Activated T-cell treated with anti-CD3 and anti-CD28 coated beads, Interleukin-2, amount 50 U/mL, for 4 hours (primary cell): Measurements from ENCODE around the gene FAM163B. TPM values are rescaled to one million over a fixed set of nuclear protein-coding genes. Genes with fewer than 3 reads are reported as not detected.

Experiments used
- ATAC-seq, 2 donors: fragments of 200-7000 bp; cut with Tn5 transposase; one replicate each; pipeline ENCODE4 v1.10.0; 2021
- DNase-seq: peaks from one replicate; pipeline ENCODE4 v3.0.0-alpha.2; 2020
- H3K27me3 Mint-ChIP-seq: one replicate; pipeline ENCODE4 v1.8.0; 2021; ENCODE audit warnings: low read depth, mixed read lengths
- H3K36me3 Mint-ChIP-seq: one replicate; pipeline ENCODE4 v1.8.0; 2022; ENCODE audit warnings: mixed read lengths; ENCODE audit not compliant: insufficient read depth
- H3K4me1 Mint-ChIP-seq: one replicate; pipeline ENCODE4 v1.8.0; 2021; ENCODE audit warnings: low read depth, mixed read lengths
- H3K4me3 Mint-ChIP-seq: one replicate; pipeline ENCODE4 v1.8.0; 2021; ENCODE audit warnings: mild to moderate bottlenecking, moderate library complexity, mixed read lengths
- H3K9me3 Mint-ChIP-seq: one replicate; pipeline ENCODE4 v1.8.0; 2021; ENCODE audit warnings: mixed read lengths
- total RNA-seq, 3 donors: library from RNA; stranded (reverse); gene quantifications; one replicate each; pipeline ENCODE4 v1.2.1, GENCODE V29; 2021

Gene FAM163B
- total RNA-seq, 3 donors from 2014 or later: not detected

DNA sequence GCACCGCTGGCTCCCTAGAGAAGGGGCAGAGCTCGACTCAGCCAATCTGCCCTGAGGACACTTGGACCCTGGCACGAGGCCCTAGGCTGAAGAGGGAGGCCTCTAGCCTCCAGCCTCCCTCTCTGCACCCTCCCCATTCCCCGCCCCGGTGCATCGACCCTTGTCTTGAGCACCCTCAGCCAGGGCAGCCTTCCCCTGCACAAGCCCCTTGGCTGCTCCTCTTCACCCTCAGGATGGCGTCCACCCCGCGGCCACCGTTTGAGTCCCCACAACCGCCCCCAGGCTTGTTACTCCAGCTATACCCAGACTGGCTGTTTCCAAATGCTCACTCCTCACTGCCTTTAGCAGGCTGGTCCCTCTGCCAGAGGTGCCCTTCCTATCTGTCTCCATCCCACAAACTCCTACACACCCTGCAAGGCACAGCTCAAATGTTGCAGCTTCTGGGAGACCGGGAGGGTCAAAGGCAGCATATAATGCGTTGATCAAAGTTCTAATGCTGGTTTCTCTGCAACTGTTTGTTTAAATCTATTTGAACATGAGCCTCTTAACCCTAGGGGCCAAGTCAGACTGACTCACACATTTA, 6.5 kb upstream of the FAM163B start:
- ATAC-seq (no peak), DNase-seq (no peak)
- Mint-ChIP-seq H3K36me3 (no peaks in the 10 kb centered on the region), H3K27me3 (peaks cover 15% of the 10 kb centered on the region), H3K9me3 (no peaks in the 10 kb centered on the region), H3K4me3 (no peak overlapping the region), H3K4me1 (peaks cover 16% of the 10 kb centered on the region)

DNA sequence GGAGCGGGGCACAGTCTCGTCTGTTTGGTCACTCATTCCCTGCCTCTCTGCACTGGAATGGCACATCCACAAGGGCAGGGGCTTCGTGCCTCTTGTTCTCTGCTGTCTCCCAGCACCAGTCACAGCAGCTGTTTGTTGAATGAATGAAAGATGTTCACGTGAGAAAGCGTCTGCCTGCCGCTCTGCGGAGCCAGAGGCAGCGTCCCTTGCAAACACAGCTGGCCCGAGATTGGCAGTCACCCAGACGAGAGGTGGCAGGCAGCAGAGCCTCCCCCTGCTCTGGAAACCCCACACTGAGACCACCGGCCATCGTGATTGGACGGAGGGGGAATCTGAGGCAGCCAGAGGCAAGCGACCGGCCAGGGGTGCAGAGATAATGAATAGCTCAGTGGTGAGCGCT, 6.0 kb upstream of the FAM163B start:
- Mint-ChIP-seq H3K9me3 (no peaks in the 10 kb centered on the region), H3K4me1 (peaks cover 12% of the 10 kb centered on the region)

DNA sequence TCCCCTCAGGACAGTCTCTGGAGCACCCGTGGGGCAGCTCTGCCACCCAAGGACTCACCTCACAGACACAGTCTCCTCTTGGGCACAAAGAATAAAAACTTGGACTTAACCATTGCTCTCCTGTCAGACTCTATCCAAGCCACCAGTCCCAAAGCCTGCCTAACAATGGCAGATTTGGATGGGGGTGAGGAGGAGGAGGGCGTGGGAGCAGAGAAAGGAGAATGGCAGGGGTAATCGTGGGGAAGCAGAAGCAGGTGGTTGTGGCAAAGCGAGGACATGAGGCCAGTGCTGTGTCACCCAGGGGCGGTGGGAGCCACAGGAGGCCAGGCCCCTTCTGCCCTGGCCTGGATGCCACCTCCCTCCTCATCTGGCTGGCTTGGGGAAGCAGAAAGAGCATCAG, 5.5 kb upstream of the FAM163B start:
- no peak for ATAC-seq
- H3K27me3 Mint-ChIP-seq: peaks cover 25% of the 10 kb centered on the region
- H3K4me1 Mint-ChIP-seq: peaks cover 7% of the 10 kb centered on the region
- DNase-seq: no peak
- no peaks in the 10 kb centered on the region for H3K9me3 Mint-ChIP-seq
- H3K36me3 Mint-ChIP-seq: no peaks in the 10 kb centered on the region
- no peak overlapping the region for H3K4me3 Mint-ChIP-seq

More for the DNA sequence above, 6.0 kb upstream of the FAM163B start:
- H3K27me3 Mint-ChIP-seq: peaks cover 20% of the 10 kb centered on the region
- DNase-seq (no peak), ATAC-seq (no peak)
- H3K4me3 Mint-ChIP-seq: no peak overlapping the region
- no peaks in the 10 kb centered on the region for H3K36me3 Mint-ChIP-seq

DNA sequence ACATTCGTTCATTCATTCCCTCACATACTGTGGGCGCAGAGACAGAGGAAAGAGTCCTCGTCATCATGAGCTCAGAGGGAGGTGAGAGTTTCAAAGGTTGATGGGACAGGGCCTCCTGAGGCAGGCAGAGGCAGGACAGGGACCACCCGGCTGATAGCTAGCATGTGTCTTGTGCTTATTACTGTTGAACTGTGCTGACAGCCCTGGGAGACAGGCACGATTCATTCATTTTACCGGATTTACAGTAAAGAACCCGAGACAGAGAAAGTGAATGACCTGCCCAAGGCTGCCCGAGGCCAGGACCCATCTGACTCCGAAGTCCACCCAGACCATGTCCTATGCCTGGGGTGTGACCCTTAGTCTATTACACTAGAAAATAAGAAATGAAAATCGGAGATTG, 4.9 kb upstream of the FAM163B start:
- Mint-ChIP-seq H3K4me1 (peaks cover 3% of the 10 kb centered on the region), H3K36me3 (no peaks in the 10 kb centered on the region), H3K27me3 (peaks cover 28% of the 10 kb centered on the region), H3K4me3 (no peak overlapping the region), H3K9me3 (no peaks in the 10 kb centered on the region)
- ATAC-seq: no peak
- DNase-seq: no peak

DNA sequence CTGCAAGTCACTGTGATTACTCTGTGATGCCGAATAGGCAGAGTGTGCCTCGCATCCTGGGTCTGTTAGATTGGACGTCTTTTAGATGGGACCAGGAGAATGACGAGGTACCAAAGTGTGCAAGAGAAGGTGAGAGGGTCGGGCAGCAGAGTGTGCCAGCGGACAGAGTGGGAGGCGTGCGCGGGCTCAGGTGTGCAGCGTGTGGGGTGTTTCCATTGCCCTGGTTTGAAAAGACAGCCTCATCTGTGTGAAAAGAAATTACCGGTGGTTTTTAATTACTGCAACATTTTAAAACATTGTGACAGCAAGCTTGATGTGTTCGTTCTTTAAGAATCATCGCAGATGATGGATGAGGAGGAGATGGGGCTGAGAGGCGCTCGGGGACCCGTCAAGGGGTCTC, 4.2 kb upstream of the FAM163B start:
- Mint-ChIP-seq H3K4me3 (no peak overlapping the region), H3K27me3 (peaks cover 31% of the 10 kb centered on the region), H3K36me3 (no peaks in the 10 kb centered on the region), H3K9me3 (no peaks in the 10 kb centered on the region), H3K4me1 (no peaks in the 10 kb centered on the region)
- no peak for ATAC-seq
- no peak for DNase-seq

DNA sequence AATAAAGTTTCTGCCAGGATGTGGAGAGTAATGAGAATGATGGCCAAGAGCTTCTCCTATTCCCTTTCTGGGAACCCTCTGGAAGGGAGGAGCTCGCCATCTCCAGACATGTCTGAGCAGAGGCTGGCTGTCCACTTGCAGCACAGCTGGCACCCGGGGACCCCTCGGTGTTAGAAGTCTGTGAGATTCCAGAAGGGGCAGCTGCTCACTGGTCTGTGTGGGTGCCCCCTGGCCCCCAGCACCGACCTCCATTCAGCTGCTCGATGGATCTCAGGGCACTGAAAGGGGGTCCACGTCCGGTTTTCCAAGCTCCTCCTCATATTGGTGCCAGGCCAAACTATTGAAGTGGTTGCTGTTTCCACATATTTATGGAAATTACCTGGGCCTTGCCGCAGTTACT, 3.6 kb upstream of the FAM163B start:
- H3K27me3 Mint-ChIP-seq: peaks cover 38% of the 10 kb centered on the region
- H3K9me3 Mint-ChIP-seq: no peaks in the 10 kb centered on the region
- no peak for ATAC-seq
- peaks cover 4% of the 10 kb centered on the region for H3K4me1 Mint-ChIP-seq
- H3K36me3 Mint-ChIP-seq: no peaks in the 10 kb centered on the region
- H3K4me3 Mint-ChIP-seq: no peak overlapping the region
- no peak for DNase-seq

DNA sequence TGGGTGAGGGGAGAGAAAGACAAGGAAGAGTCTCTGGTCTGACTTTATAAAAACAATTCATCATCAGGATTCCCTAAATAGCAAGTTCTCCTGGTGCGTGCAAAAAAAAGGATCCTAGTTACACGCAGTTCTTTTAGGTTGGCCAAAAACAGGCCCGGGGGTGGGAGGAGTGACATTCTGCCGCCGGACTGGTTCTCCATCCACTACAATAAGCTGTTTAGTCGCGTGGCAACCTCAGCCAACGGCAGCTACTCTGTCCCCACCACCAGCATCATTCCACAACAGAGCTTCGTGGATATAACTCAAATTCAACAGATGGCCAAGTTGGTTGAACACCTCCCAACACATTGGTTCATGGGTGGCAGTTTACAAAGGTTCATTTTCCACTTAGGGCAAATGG, 2.9 kb upstream of the FAM163B start:
- Mint-ChIP-seq H3K36me3 (no peaks in the 10 kb centered on the region), H3K9me3 (no peaks in the 10 kb centered on the region), H3K27me3 (peaks cover 44% of the 10 kb centered on the region), H3K4me1 (peaks cover 4% of the 10 kb centered on the region), H3K4me3 (no peak overlapping the region)
- ATAC-seq (no peak), DNase-seq (no peak)

DNA sequence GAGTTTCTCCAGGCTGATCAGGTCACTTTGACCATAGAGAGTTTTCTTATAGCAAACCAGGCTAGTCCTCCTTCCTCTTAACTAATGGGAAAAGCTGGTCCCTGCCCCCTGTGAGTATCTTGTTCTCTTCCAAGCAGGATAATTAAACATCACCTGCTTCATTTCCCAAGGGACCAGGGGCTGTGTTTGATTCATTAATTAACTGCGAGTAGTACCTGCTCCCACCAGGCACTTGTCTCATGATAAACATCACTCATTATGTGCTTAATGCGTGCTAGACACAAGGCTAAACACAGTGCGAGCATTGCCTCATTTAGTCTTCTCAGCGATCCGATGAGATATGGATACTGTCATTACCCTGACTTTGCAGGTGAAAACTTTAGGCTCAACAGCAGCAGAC, 1.7 kb upstream of the FAM163B start:
- Mint-ChIP-seq H3K27me3 (peaks cover 51% of the 10 kb centered on the region), H3K4me3 (no peak overlapping the region), H3K4me1 (peaks cover 4% of the 10 kb centered on the region), H3K36me3 (no peaks in the 10 kb centered on the region), H3K9me3 (no peaks in the 10 kb centered on the region)
- DNase-seq (no peak), ATAC-seq (no peak)

DNA sequence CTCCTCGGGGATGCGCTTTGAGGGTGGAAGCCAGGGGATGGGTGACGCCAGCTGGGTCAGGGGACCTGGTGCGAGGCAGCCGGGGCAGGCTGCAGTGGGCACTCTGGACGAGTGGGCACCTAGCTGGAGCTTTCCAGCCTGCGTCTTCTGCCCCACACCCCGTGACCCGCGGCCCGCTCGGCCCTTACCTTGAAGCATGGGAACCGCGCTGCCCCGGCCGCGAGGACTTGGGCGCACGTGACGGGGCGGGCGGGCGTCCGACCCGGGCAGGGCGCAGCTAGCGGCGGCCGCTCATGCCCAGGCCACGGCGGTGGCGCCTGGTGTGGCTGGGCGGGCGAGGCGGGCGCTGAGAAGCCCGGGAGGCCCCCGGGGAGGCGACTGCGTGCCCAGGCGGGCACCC, 300 bp downstream of the FAM163B start:
- Mint-ChIP-seq H3K27me3 (peaks cover 54% of the 10 kb centered on the region), H3K4me3 (no peak overlapping the region)

DNA sequence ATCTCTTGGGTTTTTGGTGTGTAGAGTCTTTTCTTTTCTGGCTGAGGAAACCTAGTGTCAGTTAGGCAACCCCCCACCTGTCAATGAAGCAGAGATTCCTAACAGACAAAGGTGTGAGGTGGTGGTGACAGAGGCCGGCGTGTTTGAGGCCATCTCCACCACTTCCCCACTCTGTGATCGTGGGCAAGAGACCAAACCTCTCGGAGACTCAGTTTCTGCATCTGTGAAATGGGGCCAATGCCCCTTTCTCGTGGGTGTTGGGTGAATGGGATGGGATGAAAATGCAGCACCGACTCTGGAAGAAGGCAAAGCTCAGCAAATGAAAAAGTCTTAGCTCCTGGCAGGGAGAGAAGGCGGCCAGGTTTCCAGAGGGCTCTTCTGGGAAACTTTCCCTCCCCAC, 807 bp downstream of the FAM163B start:
- peaks cover 12% of the 10 kb centered on the region for H3K4me1 Mint-ChIP-seq
- ATAC-seq: no peak
- no peaks in the 10 kb centered on the region for H3K9me3 Mint-ChIP-seq
- no peak overlapping the region for H3K4me3 Mint-ChIP-seq
- DNase-seq: no peak
- no peaks in the 10 kb centered on the region for H3K36me3 Mint-ChIP-seq
- peaks cover 54% of the 10 kb centered on the region for H3K27me3 Mint-ChIP-seq

More for the DNA sequence above, 300 bp downstream of the FAM163B start:
- no peaks in the 10 kb centered on the region for H3K9me3 Mint-ChIP-seq
- no peaks in the 10 kb centered on the region for H3K36me3 Mint-ChIP-seq
- ATAC-seq (peak in 1 of 2 donors; percentile 15), DNase-seq (no peak)
- H3K4me1 Mint-ChIP-seq: peaks cover 12% of the 10 kb centered on the region

DNA sequence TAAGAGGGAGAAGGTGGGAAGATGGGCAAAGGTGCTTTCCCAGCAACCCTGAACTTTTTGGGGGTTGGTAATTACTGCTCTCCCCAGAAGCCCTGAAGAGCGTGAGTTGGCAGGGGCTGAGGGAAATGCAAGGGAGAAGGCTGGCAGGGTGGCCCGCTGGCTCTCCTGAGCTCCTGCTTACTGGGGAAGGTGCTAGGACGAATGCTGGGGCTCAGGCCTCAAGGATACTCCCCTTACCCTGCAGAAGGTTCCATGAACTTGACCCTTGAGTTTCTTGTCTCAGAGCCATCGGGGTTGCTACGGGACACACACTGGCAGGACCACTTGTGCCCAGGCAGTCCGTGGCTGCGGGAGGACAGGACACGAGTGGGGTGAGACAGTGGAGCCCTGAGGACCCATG, 1.2 kb downstream of the FAM163B start:
- no peak for ATAC-seq
- no peak overlapping the region for H3K4me3 Mint-ChIP-seq
- peaks cover 54% of the 10 kb centered on the region for H3K27me3 Mint-ChIP-seq
- H3K4me1 Mint-ChIP-seq: peaks cover 12% of the 10 kb centered on the region
- H3K9me3 Mint-ChIP-seq: no peaks in the 10 kb centered on the region
- H3K36me3 Mint-ChIP-seq: no peaks in the 10 kb centered on the region
- DNase-seq: no peak

DNA sequence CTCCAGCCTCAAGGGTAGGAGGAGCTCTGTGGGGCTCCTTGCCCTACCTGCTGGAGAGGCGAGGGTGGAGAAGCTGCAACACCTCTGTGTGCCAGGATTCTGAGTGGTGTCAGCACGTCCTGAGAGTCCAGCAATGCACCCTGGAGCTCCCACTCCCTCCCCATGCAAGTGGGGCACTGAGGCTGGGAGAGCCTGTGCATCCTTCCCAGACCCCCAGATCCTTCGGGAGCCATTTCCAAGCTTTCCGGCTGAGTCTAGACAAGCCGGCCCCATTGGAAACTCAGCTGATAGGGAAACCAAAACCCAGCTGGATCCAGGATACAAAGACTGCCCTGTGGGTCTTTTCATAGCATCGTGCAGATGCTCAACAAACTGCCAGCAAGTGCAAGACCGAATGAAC, 1.8 kb downstream of the FAM163B start:
- Mint-ChIP-seq H3K9me3 (no peaks in the 10 kb centered on the region), H3K4me1 (peaks cover 12% of the 10 kb centered on the region), H3K4me3 (no peak overlapping the region), H3K36me3 (no peaks in the 10 kb centered on the region), H3K27me3 (peaks cover 54% of the 10 kb centered on the region)
- DNase-seq (no peak), ATAC-seq (no peak)

DNA sequence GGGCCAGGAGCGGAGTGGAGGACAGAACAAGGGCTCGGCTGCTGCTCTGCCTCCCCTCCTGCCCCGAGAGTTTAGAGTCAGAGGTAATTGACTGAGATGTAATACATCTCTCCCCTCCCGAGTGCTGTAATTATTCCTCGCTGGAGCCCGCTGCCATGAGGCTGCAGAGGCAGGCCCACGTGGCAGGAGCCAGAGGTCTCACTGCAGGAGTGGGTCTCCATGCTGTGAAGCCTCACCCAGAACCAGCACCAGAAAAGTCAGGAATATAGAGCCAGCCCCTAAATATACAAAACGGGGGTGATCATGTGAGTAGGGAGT, 2.5 kb downstream of the FAM163B start:
- DNase-seq (no peak), ATAC-seq (no peak)
- H3K9me3 Mint-ChIP-seq: no peaks in the 10 kb centered on the region
- H3K4me3 Mint-ChIP-seq: no peak overlapping the region
- no peaks in the 10 kb centered on the region for H3K36me3 Mint-ChIP-seq
- peaks cover 51% of the 10 kb centered on the region for H3K27me3 Mint-ChIP-seq
- H3K4me1 Mint-ChIP-seq: peaks cover 12% of the 10 kb centered on the region

DNA sequence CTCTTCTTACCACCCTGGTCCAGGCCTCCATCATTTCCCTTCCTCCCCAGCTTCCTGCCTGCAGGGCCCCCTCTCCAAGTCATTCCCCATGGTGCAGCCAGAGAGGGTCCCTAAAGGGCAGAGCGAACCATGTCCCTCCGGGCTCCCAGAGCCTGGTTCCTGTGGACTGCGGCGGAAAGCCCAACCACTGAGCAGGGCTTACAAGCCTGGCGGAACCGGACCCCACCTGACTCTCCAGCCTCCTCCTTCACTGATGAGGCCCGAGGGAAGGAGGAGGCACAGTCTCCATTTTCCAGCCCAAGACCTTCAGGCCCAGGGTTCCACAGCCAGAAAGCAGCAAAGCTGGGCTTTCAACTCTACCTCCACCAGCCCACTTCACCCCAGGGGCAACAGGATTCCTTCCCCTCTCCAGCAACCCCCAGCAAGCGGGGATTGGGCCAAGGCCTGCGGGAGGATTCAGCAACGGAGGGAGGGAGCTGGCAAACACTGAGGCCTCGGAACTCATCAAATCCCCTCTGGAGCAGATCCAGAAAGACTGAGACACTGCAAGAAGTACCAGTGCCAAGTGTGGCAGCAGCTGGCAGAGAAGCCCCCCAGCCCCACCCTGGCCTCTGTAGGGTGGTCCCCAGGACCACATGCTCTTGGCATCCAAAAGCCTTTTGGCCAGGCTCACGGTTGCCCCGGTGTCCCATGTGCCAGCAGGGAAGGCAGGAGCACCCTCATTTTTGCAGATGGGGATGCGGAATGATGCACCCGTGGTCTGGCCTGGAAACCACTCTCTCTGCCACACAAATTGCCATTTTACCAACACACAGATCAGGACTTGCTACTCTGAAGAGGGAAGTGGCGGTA, 3.1 kb downstream of the FAM163B start:
- ATAC-seq: no peak
- no peak overlapping the region for H3K4me3 Mint-ChIP-seq
- H3K4me1 Mint-ChIP-seq: peaks cover 12% of the 10 kb centered on the region
- peaks cover 45% of the 10 kb centered on the region for H3K27me3 Mint-ChIP-seq
- no peaks in the 10 kb centered on the region for H3K9me3 Mint-ChIP-seq
- H3K36me3 Mint-ChIP-seq: no peaks in the 10 kb centered on the region
- DNase-seq: no peak

DNA sequence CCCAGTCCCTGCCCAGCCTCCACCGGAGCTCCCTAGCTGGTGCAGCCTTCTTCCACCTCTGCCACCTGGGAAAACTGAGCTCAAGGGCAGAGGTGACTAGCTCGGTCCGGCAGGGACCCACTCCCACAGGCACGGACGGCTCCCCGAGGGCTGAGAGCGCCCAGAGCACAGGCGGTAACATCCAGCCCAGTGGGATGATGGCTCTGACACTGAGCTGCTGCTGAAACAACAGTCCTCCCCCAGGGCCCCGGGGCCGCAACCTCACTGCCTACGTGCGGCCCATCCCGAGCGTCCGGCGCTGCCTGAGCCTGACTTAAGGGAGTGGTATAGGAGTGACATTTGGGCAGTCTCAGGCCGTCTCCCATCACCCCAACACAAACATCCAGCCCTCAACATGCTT, 3.7 kb downstream of the FAM163B start:
- Mint-ChIP-seq H3K27me3 (peaks cover 41% of the 10 kb centered on the region), H3K9me3 (no peaks in the 10 kb centered on the region), H3K36me3 (no peaks in the 10 kb centered on the region), H3K4me3 (no peak overlapping the region), H3K4me1 (peaks cover 12% of the 10 kb centered on the region)
- DNase-seq (no peak), ATAC-seq (no peak)
